HL-60 (cell line): ENCODE measurements around the gene UBAC2.

ENCODE experiments used
- CTCF ChIP-seq: IDR thresholded peaks from one replicate; pipeline ENCODE4 v1.5.1; 2011; ENCODE audit warnings: low read length, control low read depth, inconsistent platforms; ENCODE audit not compliant: insufficient read depth
- POLR2AphosphoS5 ChIP-seq: IDR thresholded peaks from 2 replicates; pipeline ENCODE4 v1.6.1; 2012; ENCODE audit warnings: low read depth
- SPI1 ChIP-seq: IDR thresholded peaks from 2 replicates; pipeline ENCODE4 v1.6.1; 2012; ENCODE audit warnings: low read depth, mild to moderate bottlenecking, borderline replicate concordance

GRCh38 chr13:99332456-99332855, 131.8 kb downstream of the UBAC2 start:
- TF ChIP-seq CTCF (no peak), POLR2AphosphoS5 (0 out of 2 replicates have a peak, but pooled peaks have one; percentile 23), SPI1 (no peak; the same call in 1 of the 2 replicates)
